HCT116 (cell line): ENCODE data around the gene PRXL2C. TPM values are rescaled to one million over a fixed set of nuclear protein-coding genes. Genes with fewer than 3 reads are reported as not detected.

Source experiments
- ATAC-seq: fragments of 200-7000 bp; cut with Tn5 transposase; 2 replicates; pipeline ENCODE4 v1.9.1; 2020; ENCODE audit warnings: mild to moderate bottlenecking, moderate library complexity
- BruUV-seq: library from RNA; stranded (reverse); fragments of 400-500 nt; replicated peaks from 2 replicates; lab custom pipeline; 2021; lab: Mats Ljungman, UMichigan
- CTCF ChIA-PET: fragments of 300-600 bp; sonication (Branson Sonifier 250); formaldehyde crosslinking; loops from one replicate; lab custom pipeline; 2021; ENCODE audit warnings: antibody characterized with exemption; lab: Charles Lee
- POLR2A ChIA-PET: fragments of 300-600, 350-600 bp; sonication (Branson Sonifier 250); formaldehyde crosslinking; loops from one replicate; lab custom pipeline; 2021; ENCODE audit warnings: antibody characterized with exemption; lab: Charles Lee
- RAD21 ChIA-PET, 2 experiments: fragments of 300-600 bp; sonication (Branson Sonifier 250); formaldehyde crosslinking; loops; one replicate each; lab custom pipeline; 2023; ENCODE audit warnings: low total read pairs in 2 of 2; ENCODE audit not compliant: uncharacterized antibody in 2 of 2, unreplicated experiment in 2 of 2, low non-redundant PET in 1 of 2; lab: Charles Lee
- DNase-seq: peaks from one replicate; pipeline ENCODE4 v3.0.0-alpha.2; 2010; ENCODE audit warnings: low read depth, low spot score
- H2AFZ ChIP-seq: fragments of 200-600 bp; shearing (Covaris generic), sonication (generic); 2 replicates; pipeline ENCODE4 v1.6.1; 2017; ENCODE audit warnings: low read depth, mixed run types, mixed read lengths, antibody characterized with exemption, low read length; ENCODE audit not compliant: poor library complexity, severe bottlenecking
- H3K27ac ChIP-seq: 2 replicates; pipeline ENCODE4 v1.5.1; 2012; ENCODE audit warnings: low read depth, low read length
- H3K27me3 ChIP-seq: fragments of 200-600 bp; sonication (generic); 2 replicates; pipeline ENCODE4 v1.6.1; 2016; ENCODE audit warnings: mixed run types, low read length, mixed read lengths; ENCODE audit not compliant: insufficient read depth
- H3K36me3 ChIP-seq, 2 experiments: fragments of 200-500 bp in 1 of 2; fragments of 200-600 bp in 1 of 2; sonication (Bioruptor generic) in 1 of 2; sonication (generic) in 1 of 2; 2 replicates each; pipeline versions ENCODE4 v1.5.1 to v1.6.1; 2014 to 2016; ENCODE audit warnings: low read length in 2 of 2, inconsistent platforms in 1 of 2, mixed read lengths in 1 of 2, mixed run types in 1 of 2; ENCODE audit not compliant: insufficient read depth in 2 of 2, control insufficient read depth in 1 of 2
- H3K4me1 ChIP-seq, 2 experiments: fragments of 200-600 bp in 1 of 2; sonication (generic) in 1 of 2; 2 replicates each; pipeline versions ENCODE4 v1.5.1 to v1.6.1; 2012 to 2017; ENCODE audit warnings: low read length in 2 of 2, inconsistent platforms in 1 of 2, mild to moderate bottlenecking in 1 of 2, mixed read lengths in 1 of 2, mixed run types in 1 of 2, moderate library complexity in 1 of 2; ENCODE audit not compliant: insufficient read depth in 2 of 2, control insufficient read depth in 1 of 2
- H3K4me2 ChIP-seq: fragments of 200-600 bp; sonication (generic); 2 replicates; pipeline ENCODE4 v1.6.1; 2017; ENCODE audit warnings: mixed run types, low read length, mixed read lengths
- H3K4me3 ChIP-seq, 2 experiments: fragments of 200-600 bp in 1 of 2; sonication (generic) in 1 of 2; replicated peaks in 1 of 2; 2 replicates each; pipeline ENCODE4 v1.5.1; 2011 to 2016; ENCODE audit warnings: low read length in 2 of 2, control low read depth in 1 of 2, low read depth in 1 of 2, mild to moderate bottlenecking in 1 of 2, mixed read lengths in 1 of 2, mixed run types in 1 of 2
- H3K79me2 ChIP-seq: fragments of 200-600 bp; sonication (generic); 2 replicates; pipeline ENCODE4 v1.6.1; 2017; ENCODE audit warnings: mild to moderate bottlenecking, mixed run types, low read length, moderate library complexity, mixed read lengths; ENCODE audit not compliant: insufficient read depth
- H3K9ac ChIP-seq: fragments of 200-600 bp; sonication (generic); 2 replicates; pipeline ENCODE4 v1.6.1; 2016; ENCODE audit warnings: low read length, mixed read lengths
- H3K9me2 ChIP-seq: fragments of 200-600 bp; sonication (generic), shearing (Covaris generic); 2 replicates; pipeline ENCODE4 v1.6.1; 2017; ENCODE audit warnings: mixed run types, mild to moderate bottlenecking, moderate library complexity; ENCODE audit not compliant: insufficient read depth
- H3K9me3 ChIP-seq, 2 experiments: fragments of 200-500 bp in 1 of 2; fragments of 200-600 bp in 1 of 2; sonication (Bioruptor generic) in 1 of 2; sonication (generic) in 1 of 2; 2 replicates each; pipeline ENCODE4 v1.6.1; 2014 to 2017; ENCODE audit warnings: low read length in 2 of 2, mixed read lengths in 2 of 2, inconsistent platforms in 1 of 2, low read depth in 1 of 2, mild to moderate bottlenecking in 1 of 2, mixed run types in 1 of 2, moderate library complexity in 1 of 2; ENCODE audit not compliant: control insufficient read depth in 1 of 2, insufficient read depth in 1 of 2
- H4K20me1 ChIP-seq: fragments of 200-600 bp; sonication (generic), shearing (Covaris generic); 2 replicates; pipeline ENCODE4 v1.6.1; 2017; ENCODE audit warnings: mixed run types, mild to moderate bottlenecking, moderate library complexity; ENCODE audit not compliant: insufficient read depth
- CBX3 ChIP-seq: IDR thresholded peaks from 2 replicates; pipeline ENCODE4 v1.6.1; 2012; ENCODE audit warnings: low read depth
- CEBPB ChIP-seq: IDR thresholded peaks from 2 replicates; pipeline ENCODE4 v1.6.1; 2012; ENCODE audit warnings: low read depth
- EGR1 ChIP-seq: IDR thresholded peaks from 2 replicates; pipeline ENCODE4 v1.6.1; 2012; ENCODE audit warnings: low read depth
- EZH2phosphoT487 ChIP-seq: fragments of 200-600 bp; IDR thresholded peaks from 2 replicates; pipeline ENCODE4 v1.6.1; 2018; ENCODE audit warnings: antibody characterized with exemption, borderline replicate concordance
- MAX ChIP-seq: IDR thresholded peaks from 2 replicates; pipeline ENCODE4 v1.6.1; 2012
- POLR2A ChIP-seq: IDR thresholded peaks from 2 replicates; pipeline ENCODE4 v1.7.0; 2011; ENCODE audit warnings: borderline replicate concordance; ENCODE audit not compliant: insufficient read depth, insufficient read length; ENCODE audit errors: extremely low read depth
- POLR2AphosphoS5 ChIP-seq: IDR thresholded peaks from 2 replicates; pipeline ENCODE4 v1.6.1; 2011; ENCODE audit warnings: mild to moderate bottlenecking, low read depth, low read length, moderate library complexity
- RAD21 ChIP-seq: IDR thresholded peaks from 2 replicates; pipeline ENCODE4 v1.6.1; 2012; ENCODE audit warnings: low read depth, mild to moderate bottlenecking
- intact Hi-C: fragments of 100-400 bp; cut with micrococcal nuclease; formaldehyde crosslinking; loops from 2 replicates; pipeline ENCODE4 v1.10.0; 2022
- total RNA-seq: library from RNA; stranded (reverse); gene quantifications from one replicate; pipeline ENCODE4 v1.2.1, GENCODE V29; 2021; ENCODE audit not compliant: unreplicated experiment

The PRXL2C gene
- total RNA-seq, 1 experiment from 2014 or later, result 10.4 TPM

DNA sequence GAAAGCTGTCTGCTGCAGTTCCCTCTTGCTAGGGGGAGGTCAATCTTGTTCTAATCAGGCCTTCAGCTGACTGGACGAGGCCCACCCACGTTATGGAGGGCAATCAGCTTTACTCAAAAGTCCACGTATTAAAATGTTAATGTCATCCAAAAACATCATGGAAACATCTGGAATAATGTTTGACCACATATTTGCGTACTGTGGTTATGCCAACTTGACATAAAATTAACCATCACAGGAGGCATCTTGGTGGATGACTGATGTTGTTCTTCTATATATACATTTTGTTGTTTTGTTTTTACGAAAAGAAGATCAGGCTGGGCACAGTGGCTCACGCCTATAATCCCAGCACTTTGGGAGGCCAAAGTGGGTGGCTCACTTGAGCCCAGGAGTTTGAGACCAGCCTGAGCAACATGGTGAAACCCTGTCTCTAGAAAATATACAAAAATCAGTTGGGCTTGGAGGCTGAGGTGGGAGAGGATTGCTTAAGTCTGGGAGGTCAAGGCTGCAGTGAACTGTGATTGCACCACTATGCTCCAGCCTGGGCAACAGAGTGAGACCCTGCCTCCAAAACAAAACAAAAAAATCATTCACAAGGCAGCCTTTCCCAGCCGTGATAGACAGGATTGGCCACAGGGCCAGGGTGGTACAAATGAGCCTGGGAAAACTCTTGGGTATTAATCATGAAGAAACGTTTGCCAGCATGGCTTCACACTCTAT, 33.8 kb upstream of the PRXL2C start:
- ChIA-PET CTCF (no interaction called here), RAD21 (no interaction called here), POLR2A (no interaction called here)
- Histone ChIP-seq H3K79me2 (no peaks in the 10 kb centered on the region), H3K27ac (no peak overlapping the region), H3K4me1 (no peaks in the 10 kb centered on the region), H3K36me3 (no peaks in the 10 kb centered on the region), H3K4me3 (no peak overlapping the region), H3K27me3 (no peaks in the 10 kb centered on the region), H4K20me1 (no peaks in the 10 kb centered on the region), H3K9ac (no peak overlapping the region), H3K9me2 (no peaks in the 10 kb centered on the region), H2AFZ (no peak overlapping the region), H3K9me3 (peaks cover 0 to 6% of the 10 kb centered on the region in 2 experiments; a peak in 2 of 4 replicates), H3K4me2 (no peak overlapping the region)
- ATAC-seq, result no peak
- DNase-seq, result no peak
- BruUV-seq, result no TSS peak
- intact Hi-C loops, result no loop called here
- TF ChIP-seq CBX3, result no peak
- TF ChIP-seq EZH2phosphoT487, result no peak
- TF ChIP-seq CEBPB, result no peak

DNA sequence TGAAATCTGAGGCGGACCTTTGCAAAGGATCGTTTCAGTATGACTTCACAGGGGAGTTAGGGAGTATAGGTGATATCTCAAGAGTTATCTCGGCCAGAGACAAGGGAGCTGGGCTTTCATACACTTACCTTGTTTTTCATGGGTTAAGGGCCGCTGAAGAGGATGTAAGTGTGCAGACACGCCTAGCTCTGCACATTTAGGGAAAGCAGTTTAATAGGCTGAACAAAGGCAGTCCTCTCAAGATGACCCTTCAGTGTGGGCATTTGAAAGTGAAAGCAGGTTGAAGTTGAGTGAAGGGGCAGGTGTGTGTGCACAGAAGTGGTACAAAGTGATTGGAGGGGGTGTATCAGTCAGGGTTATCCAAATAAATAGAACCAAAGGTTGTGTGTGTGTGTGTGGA, 33.1 kb upstream of the PRXL2C start:
- POLR2A ChIA-PET, result no interaction called here
- Histone ChIP-seq H3K4me1 (no peaks in the 10 kb centered on the region), H3K4me3 (no peak overlapping the region), H3K27ac (no peak overlapping the region), H3K9me3 (peaks cover 0 to 6% of the 10 kb centered on the region in 2 experiments; a peak in 2 of 4 replicates), H3K36me3 (no peaks in the 10 kb centered on the region), H3K9me2 (no peaks in the 10 kb centered on the region), H2AFZ (no peak overlapping the region), H3K79me2 (no peaks in the 10 kb centered on the region), H3K4me2 (no peak overlapping the region), H4K20me1 (no peaks in the 10 kb centered on the region), H3K9ac (no peak overlapping the region), H3K27me3 (no peaks in the 10 kb centered on the region)
- RAD21 ChIA-PET, result no interaction called here
- intact Hi-C loops, result no loop called here
- DNase-seq, result no peak
- CTCF ChIA-PET, result no interaction called here
- TF ChIP-seq MAX, result no peak
- no peak for TF ChIP-seq EGR1
- no peak for TF ChIP-seq POLR2AphosphoS5
- no peak for TF ChIP-seq POLR2A
- TF ChIP-seq EZH2phosphoT487, result no peak
- no peak for TF ChIP-seq RAD21
- no peak for ATAC-seq
- BruUV-seq, result no TSS peak
